IPS-18a (cell line): ENCODE results near the gene PKN1.

ENCODE experiments used
- H3K27ac ChIP-seq: one replicate; pipeline ENCODE4 v1.5.1; 2013; ENCODE audit warnings: low read length
- H3K27me3 ChIP-seq: one replicate; pipeline ENCODE4 v1.6.1; 2013; ENCODE audit warnings: mild to moderate bottlenecking, low read length; ENCODE audit not compliant: control insufficient read depth, insufficient read depth
- H3K36me3 ChIP-seq: one replicate; pipeline ENCODE4 v1.6.1; 2013; ENCODE audit warnings: low read depth, low read length; ENCODE audit not compliant: control insufficient read depth
- H3K4me1 ChIP-seq: one replicate; pipeline ENCODE4 v1.6.1; 2013; ENCODE audit warnings: low read depth, low read length; ENCODE audit not compliant: control insufficient read depth
- H3K4me3 ChIP-seq: one replicate; pipeline ENCODE4 v1.5.1; 2013; ENCODE audit warnings: low read length
- H3K9ac ChIP-seq: one replicate; pipeline ENCODE4 v1.6.1; 2013; ENCODE audit warnings: mild to moderate bottlenecking, low read length, moderate library complexity
- H3K9me3 ChIP-seq: one replicate; pipeline ENCODE4 v1.6.1; 2013; ENCODE audit warnings: low read depth, low read length; ENCODE audit not compliant: control insufficient read depth

The PKN1 gene

DNA sequence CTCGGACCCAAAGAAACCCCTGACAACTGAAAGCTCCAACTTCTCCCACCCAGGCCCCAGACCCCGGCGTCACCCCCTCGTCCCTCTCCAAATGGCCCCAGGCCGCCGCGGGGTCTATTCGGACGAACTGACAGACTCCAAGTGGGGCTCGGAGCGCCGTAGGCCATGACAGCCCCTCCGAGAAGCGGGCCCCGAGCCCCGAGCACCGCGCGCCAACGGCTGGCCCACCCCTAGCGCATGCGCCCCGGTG is 14.3 kb upstream of the PKN1 start:
- Histone ChIP-seq H3K27ac (no peak overlapping the region), H3K4me3 (peak overlapping the region; percentile 92), H3K36me3 (peaks cover 4% of the 10 kb centered on the region), H3K27me3 (no peaks in the 10 kb centered on the region), H3K4me1 (peaks cover 3% of the 10 kb centered on the region), H3K9ac (peak overlapping the region; percentile 78), H3K9me3 (no peaks in the 10 kb centered on the region)

- Histone ChIP-seq H3K4me1 (peaks cover 3% of the 10 kb centered on the region), H3K27me3 (no peaks in the 10 kb centered on the region), H3K9ac (peak within 1 kb of the TSS; percentile 78), H3K36me3 (peaks cover 4% of the 10 kb centered on the region), H3K4me3 (peak within 1 kb of the TSS; percentile 92), H3K9me3 (no peaks in the 10 kb centered on the region), H3K27ac (peak within 1 kb of the TSS; percentile 77)
Observed at GRCh38 chr19:14419106-14419813, 13.8 kb upstream of the PKN1 start, which contains the start of gene DDX39A. Gene DDX39A, minus strand, starts transcription at chr19:14419341. Its CDS starts 6,121 bp downstream, at chr19:14413220.

DNA sequence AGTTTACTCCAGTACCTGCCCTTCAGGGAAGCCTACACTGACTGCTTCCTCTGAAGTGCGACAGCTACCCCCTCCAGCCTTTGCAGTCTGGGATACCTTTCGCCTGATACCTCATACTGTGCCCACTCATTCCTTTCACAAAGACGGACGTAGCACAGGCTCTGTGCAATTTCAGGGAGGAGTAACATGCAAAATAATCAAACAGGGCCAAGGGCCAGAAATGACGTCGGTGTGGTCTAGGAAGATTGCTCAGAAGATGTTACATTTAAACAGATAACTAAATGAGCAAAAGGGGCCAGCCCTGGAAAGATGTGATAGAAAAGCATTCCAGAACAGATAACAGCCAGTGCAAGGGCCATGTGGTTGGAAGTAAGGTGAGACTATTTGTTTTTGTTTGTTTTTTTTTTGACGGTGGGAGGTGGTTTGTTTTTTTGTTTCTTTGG is 7.4 kb upstream of the PKN1 start:
- peaks cover 3% of the 10 kb centered on the region for H3K4me1 ChIP-seq
- H3K4me3 ChIP-seq, result no peak overlapping the region
- no peak overlapping the region for H3K9ac ChIP-seq

DNA sequence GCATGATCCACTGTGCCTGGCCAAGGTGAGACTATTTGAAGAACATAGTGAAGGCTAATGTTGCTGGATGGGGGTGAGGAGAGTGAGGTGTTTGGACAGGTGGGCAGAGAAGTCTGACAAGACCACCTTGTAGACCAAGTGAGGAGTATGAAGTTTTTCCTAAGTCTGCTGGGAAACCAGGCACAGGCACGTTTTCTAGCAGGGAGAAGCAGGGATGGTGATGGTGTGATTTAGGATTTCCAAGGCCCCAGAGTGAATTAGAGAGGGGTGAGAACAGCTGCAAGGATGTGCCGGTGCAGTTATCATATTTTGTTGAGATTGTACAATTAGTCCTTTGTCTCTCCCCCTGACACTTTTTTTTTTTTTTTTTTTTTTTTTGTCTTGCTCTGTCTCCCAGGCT is 5.6 kb upstream of the PKN1 start:
- H3K4me3 ChIP-seq, result no peak overlapping the region
- H3K36me3 ChIP-seq, result no peaks in the 10 kb centered on the region
- no peak overlapping the region for H3K9ac ChIP-seq
- no peak overlapping the region for H3K27ac ChIP-seq
- no peaks in the 10 kb centered on the region for H3K9me3 ChIP-seq
- H3K27me3 ChIP-seq, result peaks cover 11% of the 10 kb centered on the region
- H3K4me1 ChIP-seq, result peaks cover 3% of the 10 kb centered on the region

More for the DNA sequence above, 7.4 kb upstream of the PKN1 start:
- Histone ChIP-seq H3K36me3 (no peaks in the 10 kb centered on the region), H3K27ac (no peak overlapping the region), H3K27me3 (no peaks in the 10 kb centered on the region), H3K9me3 (no peaks in the 10 kb centered on the region)

DNA sequence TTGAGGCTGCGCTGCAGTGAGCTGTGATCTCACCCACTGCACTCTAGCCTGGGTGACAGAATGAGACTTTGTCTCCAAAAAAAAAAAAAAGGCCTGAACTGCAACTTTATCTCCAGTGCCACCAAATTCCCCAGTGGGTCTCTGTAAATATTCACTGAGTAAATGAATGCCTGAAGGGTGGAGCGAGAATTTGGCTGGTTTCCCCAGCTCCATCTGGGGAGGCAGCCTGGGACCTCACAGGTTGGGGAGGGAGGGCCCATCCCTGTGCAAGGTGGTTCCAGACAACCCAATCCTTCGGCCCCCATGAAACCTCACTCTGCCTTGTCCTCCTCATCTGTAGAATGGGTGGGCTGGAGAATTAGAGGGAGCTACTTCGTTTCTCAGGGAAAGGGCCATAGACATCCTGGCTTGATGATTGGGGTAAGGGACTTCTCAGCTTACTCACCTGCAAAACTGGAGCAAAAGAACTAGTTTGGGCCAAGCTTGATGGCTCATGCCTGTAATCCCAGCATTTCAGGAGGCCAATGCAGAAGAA is 4.2 kb upstream of the PKN1 start:
- H3K9me3 ChIP-seq, result no peaks in the 10 kb centered on the region
- no peaks in the 10 kb centered on the region for H3K36me3 ChIP-seq
- no peaks in the 10 kb centered on the region for H3K4me1 ChIP-seq
- no peak overlapping the region for H3K4me3 ChIP-seq
- H3K9ac ChIP-seq, result no peak overlapping the region
- H3K27ac ChIP-seq, result no peak overlapping the region
- peaks cover 14% of the 10 kb centered on the region for H3K27me3 ChIP-seq

DNA sequence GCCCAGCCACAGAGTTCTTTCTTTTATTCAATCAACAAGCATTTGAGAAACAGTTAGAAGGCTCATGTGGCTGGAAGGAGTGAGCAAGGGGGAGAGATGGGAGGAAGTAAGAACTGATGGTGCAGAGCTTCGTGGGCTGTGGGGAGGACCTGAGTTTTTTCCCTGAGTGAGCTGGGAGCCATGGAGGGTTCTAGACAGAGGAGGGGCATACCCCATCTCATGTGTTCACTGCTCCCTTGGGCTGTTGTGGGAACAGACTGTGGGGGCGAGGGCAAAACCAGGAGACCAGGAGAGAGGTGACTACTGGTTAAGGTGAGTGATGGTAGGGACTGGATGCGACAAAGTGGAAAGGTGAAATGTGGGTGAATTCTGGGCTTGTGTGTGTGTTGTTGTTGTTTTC is 2.4 kb upstream of the PKN1 start:
- Histone ChIP-seq H3K9me3 (no peaks in the 10 kb centered on the region), H3K4me3 (no peak overlapping the region), H3K9ac (no peak overlapping the region), H3K36me3 (no peaks in the 10 kb centered on the region), H3K27ac (no peak overlapping the region), H3K27me3 (peaks cover 14% of the 10 kb centered on the region), H3K4me1 (no peaks in the 10 kb centered on the region)

GRCh38 chr19:14433554-14434501 is 722 bp downstream of the PKN1 start:
- Histone ChIP-seq H3K4me1 (no peaks in the 10 kb centered on the region), H3K36me3 (no peaks in the 10 kb centered on the region), H3K4me3 (peak overlapping the region; percentile 69), H3K27ac (no peak overlapping the region), H3K9ac (peak overlapping the region; percentile 50), H3K9me3 (no peaks in the 10 kb centered on the region), H3K27me3 (peaks cover 14% of the 10 kb centered on the region)

DNA sequence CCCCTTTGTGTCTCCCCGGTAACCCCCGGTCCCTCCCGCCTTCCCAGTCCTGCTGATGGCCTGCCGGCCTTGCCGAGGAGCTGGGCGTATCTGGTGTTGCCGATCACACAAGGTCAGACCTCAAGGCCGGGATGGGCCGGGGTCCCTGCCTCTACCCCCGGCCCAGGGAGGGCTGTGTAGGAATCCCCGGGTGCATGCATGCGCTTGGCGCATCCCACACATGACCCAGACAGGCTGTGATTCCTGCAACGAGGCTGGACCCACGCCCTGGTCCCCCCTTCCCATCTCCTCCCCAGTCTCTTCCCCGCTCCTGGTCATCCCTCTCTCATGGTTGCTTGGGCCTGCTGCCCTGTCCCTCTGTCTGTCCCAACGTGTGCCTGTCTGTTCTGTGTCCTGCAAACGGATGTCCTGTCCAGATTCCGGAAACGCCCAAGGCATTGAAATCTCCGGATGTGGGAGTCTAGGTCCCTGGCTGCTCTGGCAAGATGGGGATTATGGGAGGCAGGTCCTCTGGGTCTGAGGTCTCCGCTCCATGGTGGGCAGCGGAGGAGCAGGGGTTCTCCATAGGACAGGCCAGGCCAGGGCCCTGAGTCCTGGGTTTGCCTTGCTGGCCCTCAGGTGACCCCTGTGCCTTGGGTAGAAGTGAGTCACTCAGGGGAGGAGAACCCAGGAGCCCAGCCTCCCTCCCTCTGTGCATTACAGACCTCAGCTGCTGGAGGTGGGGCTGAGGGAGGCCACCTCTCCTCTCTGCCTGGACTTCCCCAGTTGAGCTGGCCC is 1.6 kb downstream of the PKN1 start:
- Histone ChIP-seq H3K4me1 (no peaks in the 10 kb centered on the region), H3K4me3 (no peak overlapping the region), H3K9me3 (no peaks in the 10 kb centered on the region), H3K9ac (no peak overlapping the region), H3K27ac (no peak overlapping the region), H3K36me3 (no peaks in the 10 kb centered on the region), H3K27me3 (peaks cover 14% of the 10 kb centered on the region)

DNA sequence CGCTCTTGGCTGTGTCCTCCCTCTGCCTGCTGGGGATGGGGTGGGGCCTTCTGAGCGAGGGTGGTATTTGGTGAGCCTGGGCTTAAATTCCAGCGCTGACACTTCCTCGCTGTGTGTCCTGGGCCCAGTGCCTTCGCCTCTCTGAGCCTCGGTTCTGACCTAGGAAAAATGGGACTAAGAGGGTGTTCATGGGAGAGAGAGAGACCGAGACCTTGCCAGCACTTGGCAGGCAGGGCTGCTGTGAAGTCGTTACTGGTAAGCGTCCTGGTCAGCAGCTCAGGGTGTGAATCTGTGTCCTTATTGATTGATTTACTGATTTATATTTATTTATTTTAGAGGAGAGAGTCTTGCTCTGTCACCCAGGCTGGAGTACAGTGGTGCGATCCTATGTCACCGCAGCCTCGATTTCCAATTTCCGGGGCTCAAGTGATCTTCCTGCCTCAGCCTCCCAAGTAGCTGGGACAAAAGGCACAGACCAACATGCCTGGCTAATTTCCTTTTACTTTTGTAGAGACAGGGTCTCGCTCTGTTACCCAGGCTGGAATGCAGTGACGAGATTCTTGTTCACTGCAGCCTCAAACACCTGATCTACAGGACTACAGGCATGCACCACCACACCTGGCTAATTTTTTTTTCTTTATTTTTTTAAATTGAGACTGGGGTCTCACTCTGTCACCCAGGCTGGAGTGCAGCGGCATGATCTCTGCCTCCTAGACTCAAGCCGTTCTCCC is 2.4 kb downstream of the PKN1 start:
- H3K4me3 ChIP-seq, result no peak overlapping the region
- no peaks in the 10 kb centered on the region for H3K4me1 ChIP-seq
- H3K27me3 ChIP-seq, result peaks cover 14% of the 10 kb centered on the region
- no peaks in the 10 kb centered on the region for H3K9me3 ChIP-seq
- H3K36me3 ChIP-seq, result no peaks in the 10 kb centered on the region
- no peak overlapping the region for H3K27ac ChIP-seq
- H3K9ac ChIP-seq, result no peak overlapping the region

- Histone ChIP-seq H3K4me3 (no peak overlapping the region), H3K9me3 (no peaks in the 10 kb centered on the region), H3K27ac (no peak overlapping the region), H3K9ac (no peak overlapping the region), H3K27me3 (peaks cover under 1% of the 10 kb centered on the region), H3K4me1 (no peaks in the 10 kb centered on the region), H3K36me3 (peaks cover 7% of the 10 kb centered on the region)
Observed at GRCh38 chr19:14437578-14438140, 4.6 kb downstream of the PKN1 start.
